IMR-90 (cell line): ENCODE data around the gene IL1RAPL1. TPM values are rescaled to one million over a fixed set of nuclear protein-coding genes. Genes with fewer than 3 reads are reported as not detected.

Experiments
- ATAC-seq: fragments of 200-7000 bp; cut with Tn5 transposase; 2 replicates; pipeline ENCODE4 v1.9.1; 2020; ENCODE audit warnings: low read depth, mild to moderate bottlenecking, moderate library complexity
- BruUV-seq: library from RNA; stranded (reverse); fragments of 400-500 nt; replicated peaks from 2 replicates; lab custom pipeline; 2021; lab: Mats Ljungman, UMichigan
- CTCF ChIA-PET: fragments of 300-600 bp; formaldehyde crosslinking; extraction: SDS; loops from one replicate; lab custom pipeline; 2021; ENCODE audit warnings: antibody characterized with exemption; lab: Yijun Ruan, JAX
- POLR2A ChIA-PET: fragments of 300-600 bp; sonication (Branson Sonifier 250); formaldehyde crosslinking; loops from one replicate; lab custom pipeline; 2022; ENCODE audit warnings: antibody characterized with exemption; ENCODE audit not compliant: unreplicated experiment; lab: Charles Lee
- DNase-seq: peaks from one replicate; pipeline ENCODE4 v3.0.0; 2013
- H2AFZ ChIP-seq: replicated peaks from 2 replicates; pipeline ENCODE3; 2013; ENCODE audit warnings: low read length, mild to moderate bottlenecking; ENCODE audit not compliant: poor library complexity
- H2AK5ac ChIP-seq: 2 replicates; pipeline ENCODE4 v1.6.1; 2013; ENCODE audit warnings: low read depth, low read length, inconsistent platforms
- H2AK9ac ChIP-seq: replicated peaks from 2 replicates; pipeline ENCODE3; 2013; ENCODE audit warnings: mild to moderate bottlenecking, low read depth, low read length, moderate library complexity; ENCODE audit not compliant: poor library complexity
- H2BK120ac ChIP-seq: 2 replicates; pipeline ENCODE4 v1.6.1; 2013; ENCODE audit warnings: low read depth, low read length, inconsistent platforms
- H2BK15ac ChIP-seq: 3 replicates; pipeline ENCODE4 v1.6.1; 2013; ENCODE audit warnings: low read depth, low read length, inconsistent platforms
- H2BK20ac ChIP-seq: 2 replicates; pipeline ENCODE4 v1.6.1; 2013; ENCODE audit warnings: low read depth, mild to moderate bottlenecking, inconsistent platforms, low read length, moderate library complexity
- H2BK5ac ChIP-seq: 2 replicates; pipeline ENCODE4 v1.6.1; 2013; ENCODE audit warnings: mild to moderate bottlenecking, low read depth, low read length, inconsistent platforms; ENCODE audit not compliant: poor library complexity, severe bottlenecking
- H3K14ac ChIP-seq: replicated peaks from 2 replicates; pipeline ENCODE4 v1.6.1; 2013; ENCODE audit warnings: low read depth, low read length, inconsistent platforms
- H3K18ac ChIP-seq: 2 replicates; pipeline ENCODE4 v1.6.1; 2013; ENCODE audit warnings: low read depth, low read length, control low read depth
- H3K23ac ChIP-seq: 2 replicates; pipeline ENCODE4 v1.6.1; 2013; ENCODE audit warnings: low read depth, low read length, inconsistent platforms
- H3K27ac ChIP-seq: 2 replicates; pipeline ENCODE4 v1.5.1; 2013; ENCODE audit warnings: mild to moderate bottlenecking, control low read depth, low read length; ENCODE audit not compliant: insufficient read depth
- H3K27me3 ChIP-seq: 2 replicates; pipeline ENCODE4 v1.6.1; 2013; ENCODE audit warnings: low read length; ENCODE audit not compliant: control insufficient read depth, insufficient read depth
- H3K36me3 ChIP-seq: 2 replicates; pipeline ENCODE4 v1.6.1; 2013; ENCODE audit warnings: low read length, mixed read lengths; ENCODE audit not compliant: control insufficient read depth, insufficient read depth
- H3K4ac ChIP-seq: 2 replicates; pipeline ENCODE4 v1.6.1; 2013; ENCODE audit warnings: low read depth, low read length, inconsistent platforms
- H3K4me1 ChIP-seq: 2 replicates; pipeline ENCODE4 v1.6.1; 2013; ENCODE audit warnings: low read length, mixed read lengths; ENCODE audit not compliant: control insufficient read depth, insufficient read depth
- H3K4me2 ChIP-seq: 2 replicates; pipeline ENCODE4 v1.6.1; 2013; ENCODE audit warnings: low read depth, mild to moderate bottlenecking, control low read depth, low read length, moderate library complexity
- H3K4me3 ChIP-seq: 2 replicates; pipeline ENCODE4 v1.5.1; 2013; ENCODE audit warnings: low read depth, mild to moderate bottlenecking, control low read depth, low read length, moderate library complexity; ENCODE audit not compliant: insufficient read depth
- H3K56ac ChIP-seq: 2 replicates; pipeline ENCODE4 v1.6.1; 2013; ENCODE audit warnings: low read length, inconsistent platforms; ENCODE audit not compliant: insufficient read depth; ENCODE audit errors: extremely low read depth
- H3K79me1 ChIP-seq, 2 experiments: 2 replicates each; pipeline ENCODE4 v1.6.1; 2013; ENCODE audit warnings: low read length in 2 of 2, inconsistent platforms in 1 of 2, low read depth in 1 of 2
- H3K9ac ChIP-seq: 2 replicates; pipeline ENCODE4 v1.6.1; 2013; ENCODE audit warnings: low read depth, low read length, control low read depth
- H3K9me1 ChIP-seq: 2 replicates; pipeline ENCODE4 v1.6.1; 2013; ENCODE audit warnings: low read length, inconsistent platforms; ENCODE audit not compliant: insufficient read depth
- H3K9me3 ChIP-seq: 2 replicates; pipeline ENCODE4 v1.6.1; 2013; ENCODE audit warnings: low read length; ENCODE audit not compliant: control insufficient read depth, insufficient read depth
- H4K20me1 ChIP-seq: 2 replicates; pipeline ENCODE4 v1.6.1; 2013; ENCODE audit warnings: low read length, inconsistent platforms; ENCODE audit not compliant: insufficient read depth
- H4K5ac ChIP-seq: 2 replicates; pipeline ENCODE4 v1.6.1; 2013; ENCODE audit warnings: mild to moderate bottlenecking, low read depth, low read length, control low read depth
- H4K8ac ChIP-seq, 2 experiments: 2 replicates each; pipeline ENCODE4 v1.6.1; 2013; ENCODE audit warnings: low read depth in 2 of 2, low read length in 2 of 2, control low read depth in 1 of 2, inconsistent platforms in 1 of 2
- H4K91ac ChIP-seq: 2 replicates; pipeline ENCODE4 v1.6.1; 2013; ENCODE audit warnings: low read depth, low read length, inconsistent platforms; ENCODE audit not compliant: insufficient read depth
- CEBPB ChIP-seq: IDR thresholded peaks from 2 replicates; pipeline ENCODE4 v1.6.1; 2012; ENCODE audit warnings: low read depth, low read length, improper control_type of control experiment
- CHD1 ChIP-seq: IDR thresholded peaks from 2 replicates; pipeline ENCODE4 v1.6.1; 2012; ENCODE audit warnings: low read depth, low read length, improper control_type of control experiment
- CTCF ChIP-seq: conservative IDR thresholded peaks from 2 replicates; pipeline ENCODE4 v1.5.1; 2012; ENCODE audit warnings: mild to moderate bottlenecking, low read depth, low read length, improper control_type of control experiment
- ELK1 ChIP-seq: fragments of 150-350 bp; IDR thresholded peaks from 2 replicates; pipeline ENCODE4 v1.6.1; 2016; ENCODE audit warnings: low read depth, mild to moderate bottlenecking, low read length, moderate library complexity, borderline replicate concordance
- FOS ChIP-seq: fragments of 150-350 bp; IDR thresholded peaks from 2 replicates; pipeline ENCODE4 v1.6.1; 2016; ENCODE audit warnings: low read depth, low read length
- MAFK ChIP-seq: IDR thresholded peaks from 2 replicates; pipeline ENCODE4 v1.6.1; 2012; ENCODE audit warnings: low read depth, low read length, improper control_type of control experiment
- MAZ ChIP-seq: IDR thresholded peaks from 2 replicates; pipeline ENCODE4 v1.6.1; 2012; ENCODE audit warnings: low read depth, mild to moderate bottlenecking, low read length, improper control_type of control experiment, moderate library complexity, borderline replicate concordance
- MXI1 ChIP-seq: IDR thresholded peaks from 2 replicates; pipeline ENCODE4 v1.6.1; 2012; ENCODE audit warnings: low read depth, mild to moderate bottlenecking, low read length, moderate library complexity, borderline replicate concordance
- RAD21 ChIP-seq: IDR thresholded peaks from 2 replicates; pipeline ENCODE4 v1.6.1; 2012; ENCODE audit warnings: low read length, improper control_type of control experiment
- RFX5 ChIP-seq: IDR thresholded peaks from 2 replicates; pipeline ENCODE4 v1.8.0; 2012; ENCODE audit warnings: low read depth, mild to moderate bottlenecking, low read length, moderate library complexity
- WGBS, 2 experiments: methylation state at CpG; one replicate each; pipeline versions ENCODE4 v1.1.5 to v1.1.7; 2013; ENCODE audit warnings: missing lambda C conversion rate in 2 of 2; ENCODE audit not compliant: insufficient read length in 1 of 2; ENCODE audit errors: extremely low coverage in 2 of 2; 5-methylcytosine and 5-hydroxymethylcytosine counted together
- dilution Hi-C: fragments of 300-500 bp; cut with HindIII; formaldehyde crosslinking; loops from one replicate; pipeline ENCODE4 v1.14.3; 2018; ENCODE audit warnings: low sequenced_read_pairs; ENCODE audit not compliant: unreplicated experiment
- in situ Hi-C: fragments of 300-500 bp; cut with MboI; formaldehyde crosslinking; loops from 3 replicates; pipeline ENCODE4 v1.14.3; 2019; ENCODE audit warnings: low sequenced_read_pairs, inconsistent platforms, mixed read lengths
- intact Hi-C: fragments of 100-400 bp; cut with micrococcal nuclease; formaldehyde crosslinking; loops from 2 replicates; pipeline ENCODE4 v1.10.0; 2022
- polyA plus RNA-seq, 3 experiments: library from polyadenylated mRNA; depleted of rRNA; stranded (reverse); fragments of >200 nt; gene quantifications; 2 replicates each; pipeline ENCODE4 v1.2.3, GENCODE V29; 2012; ENCODE audit warnings: low replicate concordance in 1 of 3
- total RNA-seq: library from RNA; depleted of rRNA; stranded (reverse); fragments of >200 nt; gene quantifications from 2 replicates; pipeline ENCODE4 v1.2.3, GENCODE V29; 2012

The IL1RAPL1 gene
- total and polyA plus RNA-seq, 2 of the 4 experiments (the other 2 are of a cell fraction) = 1.5 to 9.0 TPM

GRCh38 chrX:29547877-29548276 lies 960.6 kb downstream of the IL1RAPL1 start:
- no TSS peak for BruUV-seq
- no peaks in the 10 kb centered on the region for H4K20me1 ChIP-seq
- H3K4me1 ChIP-seq = no peaks in the 10 kb centered on the region
- H2BK20ac ChIP-seq = no peak overlapping the region
- no peak overlapping the region for H2BK120ac ChIP-seq
- no peak overlapping the region for H4K5ac ChIP-seq
- no peak overlapping the region for H2AFZ ChIP-seq
- no peaks in the 10 kb centered on the region for H3K9me1 ChIP-seq
- no peak overlapping the region for H2AK5ac ChIP-seq
- DNase-seq (no peak), ATAC-seq (no peak)
- WGBS, 2 experiments = 20% methylated on average over 1 of the region's 4 CpGs; no CpG with 5 or more reads in 1 of the 2 experiments
- H2BK5ac ChIP-seq = no peak overlapping the region
- no peak overlapping the region for H2AK9ac ChIP-seq
- no peak overlapping the region for H3K18ac ChIP-seq
- H4K91ac ChIP-seq = no peak overlapping the region
- no peak overlapping the region for H3K4me2 ChIP-seq
- H3K4ac ChIP-seq = no peak overlapping the region
- dilution Hi-C loops = no loop called here
- H3K56ac ChIP-seq = no peak overlapping the region
- in situ Hi-C loops = no loop called here
- H3K9me3 ChIP-seq = no peaks in the 10 kb centered on the region
- no peak overlapping the region for H2BK15ac ChIP-seq
- ChIA-PET POLR2A (no interaction called here), CTCF (interaction anchor here (0.6 kb wide), 1 partner anchor 157 kb away, joined by 3 read pairs; no protein-coding TSS in a partner anchor)
- no peak overlapping the region for H3K27ac ChIP-seq
- no peaks in the 10 kb centered on the region for H3K27me3 ChIP-seq
- no peak overlapping the region for H3K9ac ChIP-seq
- intact Hi-C loops = no loop called here
- no peak overlapping the region for H3K23ac ChIP-seq
- H3K36me3 ChIP-seq = no peaks in the 10 kb centered on the region
- H3K79me1 ChIP-seq = no peaks in the 10 kb centered on the region
- no peak overlapping the region for H4K8ac ChIP-seq
- no peak overlapping the region for H3K4me3 ChIP-seq
- H3K14ac ChIP-seq = no peak overlapping the region
- TF ChIP-seq ELK1 (no peak), RFX5 (no peak), CEBPB (no peak), MAZ (no peak), MXI1 (no peak), RAD21 (no peak), MAFK (no peak), CTCF (no peak), CHD1 (no peak), FOS (no peak)
